Stimulated activated CD4-positive, alpha-beta T cell treated with anti-CD3 and anti-CD28 coated beads, Interleukin-1b, Interleukin-23, amount 100 ng/mL, for 48 hours (primary cell): ENCODE results near the gene ENHO.

ENCODE experiments used
- DNase-seq: peaks from one replicate; pipeline ENCODE4 v3.0.0-alpha.2; 2020

ENHO gene

GRCh38 chr9:34522971-34523797 lies at the start of gene ENHO:
Gene ENHO, minus strand, starts transcription at chr9:34522990. Its CDS starts 1,295 bp downstream, at chr9:34521695.
- peak; percentile 88 for DNase-seq

GRCh38 chr9:34572092-34572491 lies 49.3 kb upstream of the ENHO start:
- no peak for DNase-seq

GRCh38 chr9:34571481-34571810 lies 48.7 kb upstream of the ENHO start:
- no peak for DNase-seq

- DNase-seq = no peak
These were observed 48.2 kb upstream of the ENHO start for GRCh38 chr9:34570809-34571480.

- no peak for DNase-seq
These were observed 47.6 kb upstream of the ENHO start for GRCh38 chr9:34570376-34570775.

GRCh38 chr9:34568774-34569173 lies 46.0 kb upstream of the ENHO start:
- DNase-seq = no peak

- no peak for DNase-seq
These were observed 45.3 kb upstream of the ENHO start for GRCh38 chr9:34568133-34568532.

- no peak for DNase-seq
These were observed 44.2 kb upstream of the ENHO start for GRCh38 chr9:34566972-34567371.

- DNase-seq = no peak
These were observed 43.5 kb upstream of the ENHO start for GRCh38 chr9:34566322-34566721.

- DNase-seq = no peak
These were observed 43.1 kb upstream of the ENHO start for GRCh38 chr9:34565856-34566255.

GRCh38 chr9:34564617-34565016 lies 41.8 kb upstream of the ENHO start:
- DNase-seq = no peak

- DNase-seq = no peak
These were observed 40.5 kb upstream of the ENHO start for GRCh38 chr9:34563262-34563661.

- DNase-seq = peak; percentile 42
These were observed 39.5 kb upstream of the ENHO start for GRCh38 chr9:34562135-34562745.

- no peak for DNase-seq
These were observed 37.9 kb upstream of the ENHO start for GRCh38 chr9:34560599-34561214.

- no peak for DNase-seq
These were observed 37.0 kb upstream of the ENHO start for GRCh38 chr9:34559624-34560455.

- no peak for DNase-seq
These were observed 36.3 kb upstream of the ENHO start for GRCh38 chr9:34558919-34559623.

GRCh38 chr9:34558364-34558763 lies 35.6 kb upstream of the ENHO start:
- DNase-seq = no peak

- no peak for DNase-seq
These were observed 34.9 kb upstream of the ENHO start for GRCh38 chr9:34557426-34558321.

- no peak for DNase-seq
These were observed 34.2 kb upstream of the ENHO start for GRCh38 chr9:34556949-34557348.

GRCh38 chr9:34555936-34556525 lies 33.2 kb upstream of the ENHO start:
- DNase-seq = no peak

- DNase-seq = no peak
These were observed 32.7 kb upstream of the ENHO start for GRCh38 chr9:34555500-34555899.
